H1 (cell line): ENCODE results near the gene TBC1D30. TPM values are rescaled to one million over a fixed set of nuclear protein-coding genes. Genes with fewer than 3 reads are reported as not detected.

Experiments used
- RBBP5 ChIP-seq: IDR thresholded peaks from 2 replicates; pipeline ENCODE4 v1.7.1; 2012; ENCODE audit warnings: low read depth, mild to moderate bottlenecking, inconsistent platforms, low read length, moderate library complexity, borderline replicate concordance
- RFX5 ChIP-seq: IDR thresholded peaks from 2 replicates; pipeline ENCODE4 v1.6.1; 2011; ENCODE audit warnings: low read depth, low read length, improper control_type of control experiment, borderline replicate concordance
- SP1 ChIP-seq: IDR thresholded peaks from 2 replicates; pipeline ENCODE4 v1.6.1; 2011; ENCODE audit warnings: low read depth, low read length
- SP4 ChIP-seq: IDR thresholded peaks from 2 replicates; pipeline ENCODE4 v1.6.1; 2012; ENCODE audit warnings: low read length, inconsistent platforms
- TBP ChIP-seq: IDR thresholded peaks from 2 replicates; pipeline ENCODE4 v1.6.1; 2011; ENCODE audit warnings: low read depth, low read length, improper control_type of control experiment
- YY1 ChIP-seq: IDR thresholded peaks from 2 replicates; pipeline ENCODE4 v1.6.1; 2011; ENCODE audit warnings: low read depth, mild to moderate bottlenecking, low read length
- polyA plus RNA-seq, 7 experiments: library from polyadenylated mRNA; depleted of rRNA in 3 of 7; stranded (reverse) in 5 of 7; unstranded in 2 of 7; fragments of >200 nt in 5 of 7; fragments of 200-250 nt in 2 of 7; gene quantifications; 1 replicate in 5 of 7; 2 replicates in 1 of 7; 4 replicates in 1 of 7; pipeline versions ENCODE4 v1.2.1 to v1.2.3, GENCODE V29; 2011 to 2013; ENCODE audit warnings: missing spikeins in 2 of 7, mixed read lengths in 2 of 7
- total RNA-seq: library from RNA; stranded (reverse); fragmentation: NEBNext Ultra II Directional; extraction: Animal tissue kit (Norgen Biotek cat#: 25700); gene quantifications from 2 replicates; pipeline ENCODE4 v1.2.1, GENCODE V29; 2021
- TF ChIP-seq, protein P1 (sequence below): fragments of 300-600 bp; sonication (generic); IDR thresholded peaks from 2 replicates; pipeline ENCODE4 v1.7.1; 2012; ENCODE audit warnings: low read length, moderate library complexity, mild to moderate bottlenecking, inconsistent platforms; ENCODE audit not compliant: insufficient replicate concordance
- TF ChIP-seq, protein P2 (sequence below): IDR thresholded peaks from 2 replicates; pipeline ENCODE4 v1.6.1; 2012; ENCODE audit warnings: low read length, inconsistent platforms

Gene TBC1D30
- total and polyA plus RNA-seq, 2 of the 8 experiments (the other 6 are each of a cell fraction or from before 2014, with no cell fraction given), result 2.8 to 5.5 TPM

DNA sequence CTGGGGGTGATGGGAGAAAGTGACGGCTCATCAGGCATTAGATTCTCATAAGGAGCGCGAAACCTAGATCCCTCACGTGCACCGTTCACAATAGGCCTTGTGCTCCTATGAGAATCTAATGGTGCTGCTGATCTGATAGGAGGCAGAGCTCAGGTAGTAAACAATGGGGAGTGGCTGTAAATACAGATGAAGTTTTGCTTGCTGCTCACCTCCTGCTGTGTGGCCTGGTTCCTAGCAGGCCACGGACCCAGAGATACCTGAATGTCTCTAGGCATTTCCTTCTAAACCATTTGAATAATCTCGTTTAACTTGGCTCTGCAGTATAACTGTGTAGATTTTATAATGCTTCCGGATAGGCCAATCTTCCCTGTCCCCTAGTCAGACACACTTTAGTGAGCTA, 13.0 kb downstream of the TBC1D30 start (continued):
- TF ChIP-seq, protein P1, sequence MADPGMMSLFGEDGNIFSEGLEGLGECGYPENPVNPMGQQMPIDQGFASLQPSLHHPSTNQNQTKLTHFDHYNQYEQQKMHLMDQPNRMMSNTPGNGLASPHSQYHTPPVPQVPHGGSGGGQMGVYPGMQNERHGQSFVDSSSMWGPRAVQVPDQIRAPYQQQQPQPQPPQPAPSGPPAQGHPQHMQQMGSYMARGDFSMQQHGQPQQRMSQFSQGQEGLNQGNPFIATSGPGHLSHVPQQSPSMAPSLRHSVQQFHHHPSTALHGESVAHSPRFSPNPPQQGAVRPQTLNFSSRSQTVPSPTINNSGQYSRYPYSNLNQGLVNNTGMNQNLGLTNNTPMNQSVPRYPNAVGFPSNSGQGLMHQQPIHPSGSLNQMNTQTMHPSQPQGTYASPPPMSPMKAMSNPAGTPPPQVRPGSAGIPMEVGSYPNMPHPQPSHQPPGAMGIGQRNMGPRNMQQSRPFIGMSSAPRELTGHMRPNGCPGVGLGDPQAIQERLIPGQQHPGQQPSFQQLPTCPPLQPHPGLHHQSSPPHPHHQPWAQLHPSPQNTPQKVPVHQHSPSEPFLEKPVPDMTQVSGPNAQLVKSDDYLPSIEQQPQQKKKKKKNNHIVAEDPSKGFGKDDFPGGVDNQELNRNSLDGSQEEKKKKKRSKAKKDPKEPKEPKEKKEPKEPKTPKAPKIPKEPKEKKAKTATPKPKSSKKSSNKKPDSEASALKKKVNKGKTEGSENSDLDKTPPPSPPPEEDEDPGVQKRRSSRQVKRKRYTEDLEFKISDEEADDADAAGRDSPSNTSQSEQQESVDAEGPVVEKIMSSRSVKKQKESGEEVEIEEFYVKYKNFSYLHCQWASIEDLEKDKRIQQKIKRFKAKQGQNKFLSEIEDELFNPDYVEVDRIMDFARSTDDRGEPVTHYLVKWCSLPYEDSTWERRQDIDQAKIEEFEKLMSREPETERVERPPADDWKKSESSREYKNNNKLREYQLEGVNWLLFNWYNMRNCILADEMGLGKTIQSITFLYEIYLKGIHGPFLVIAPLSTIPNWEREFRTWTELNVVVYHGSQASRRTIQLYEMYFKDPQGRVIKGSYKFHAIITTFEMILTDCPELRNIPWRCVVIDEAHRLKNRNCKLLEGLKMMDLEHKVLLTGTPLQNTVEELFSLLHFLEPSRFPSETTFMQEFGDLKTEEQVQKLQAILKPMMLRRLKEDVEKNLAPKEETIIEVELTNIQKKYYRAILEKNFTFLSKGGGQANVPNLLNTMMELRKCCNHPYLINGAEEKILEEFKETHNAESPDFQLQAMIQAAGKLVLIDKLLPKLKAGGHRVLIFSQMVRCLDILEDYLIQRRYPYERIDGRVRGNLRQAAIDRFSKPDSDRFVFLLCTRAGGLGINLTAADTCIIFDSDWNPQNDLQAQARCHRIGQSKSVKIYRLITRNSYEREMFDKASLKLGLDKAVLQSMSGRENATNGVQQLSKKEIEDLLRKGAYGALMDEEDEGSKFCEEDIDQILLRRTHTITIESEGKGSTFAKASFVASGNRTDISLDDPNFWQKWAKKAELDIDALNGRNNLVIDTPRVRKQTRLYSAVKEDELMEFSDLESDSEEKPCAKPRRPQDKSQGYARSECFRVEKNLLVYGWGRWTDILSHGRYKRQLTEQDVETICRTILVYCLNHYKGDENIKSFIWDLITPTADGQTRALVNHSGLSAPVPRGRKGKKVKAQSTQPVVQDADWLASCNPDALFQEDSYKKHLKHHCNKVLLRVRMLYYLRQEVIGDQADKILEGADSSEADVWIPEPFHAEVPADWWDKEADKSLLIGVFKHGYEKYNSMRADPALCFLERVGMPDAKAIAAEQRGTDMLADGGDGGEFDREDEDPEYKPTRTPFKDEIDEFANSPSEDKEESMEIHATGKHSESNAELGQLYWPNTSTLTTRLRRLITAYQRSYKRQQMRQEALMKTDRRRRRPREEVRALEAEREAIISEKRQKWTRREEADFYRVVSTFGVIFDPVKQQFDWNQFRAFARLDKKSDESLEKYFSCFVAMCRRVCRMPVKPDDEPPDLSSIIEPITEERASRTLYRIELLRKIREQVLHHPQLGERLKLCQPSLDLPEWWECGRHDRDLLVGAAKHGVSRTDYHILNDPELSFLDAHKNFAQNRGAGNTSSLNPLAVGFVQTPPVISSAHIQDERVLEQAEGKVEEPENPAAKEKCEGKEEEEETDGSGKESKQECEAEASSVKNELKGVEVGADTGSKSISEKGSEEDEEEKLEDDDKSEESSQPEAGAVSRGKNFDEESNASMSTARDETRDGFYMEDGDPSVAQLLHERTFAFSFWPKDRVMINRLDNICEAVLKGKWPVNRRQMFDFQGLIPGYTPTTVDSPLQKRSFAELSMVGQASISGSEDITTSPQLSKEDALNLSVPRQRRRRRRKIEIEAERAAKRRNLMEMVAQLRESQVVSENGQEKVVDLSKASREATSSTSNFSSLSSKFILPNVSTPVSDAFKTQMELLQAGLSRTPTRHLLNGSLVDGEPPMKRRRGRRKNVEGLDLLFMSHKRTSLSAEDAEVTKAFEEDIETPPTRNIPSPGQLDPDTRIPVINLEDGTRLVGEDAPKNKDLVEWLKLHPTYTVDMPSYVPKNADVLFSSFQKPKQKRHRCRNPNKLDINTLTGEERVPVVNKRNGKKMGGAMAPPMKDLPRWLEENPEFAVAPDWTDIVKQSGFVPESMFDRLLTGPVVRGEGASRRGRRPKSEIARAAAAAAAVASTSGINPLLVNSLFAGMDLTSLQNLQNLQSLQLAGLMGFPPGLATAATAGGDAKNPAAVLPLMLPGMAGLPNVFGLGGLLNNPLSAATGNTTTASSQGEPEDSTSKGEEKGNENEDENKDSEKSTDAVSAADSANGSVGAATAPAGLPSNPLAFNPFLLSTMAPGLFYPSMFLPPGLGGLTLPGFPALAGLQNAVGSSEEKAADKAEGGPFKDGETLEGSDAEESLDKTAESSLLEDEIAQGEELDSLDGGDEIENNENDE, result no peak
- TF ChIP-seq RFX5 (no peak), SP1 (no peak), RBBP5 (no peak), TBP (no peak), SP4 (no peak), YY1 (no peak)
- TF ChIP-seq, protein P2, sequence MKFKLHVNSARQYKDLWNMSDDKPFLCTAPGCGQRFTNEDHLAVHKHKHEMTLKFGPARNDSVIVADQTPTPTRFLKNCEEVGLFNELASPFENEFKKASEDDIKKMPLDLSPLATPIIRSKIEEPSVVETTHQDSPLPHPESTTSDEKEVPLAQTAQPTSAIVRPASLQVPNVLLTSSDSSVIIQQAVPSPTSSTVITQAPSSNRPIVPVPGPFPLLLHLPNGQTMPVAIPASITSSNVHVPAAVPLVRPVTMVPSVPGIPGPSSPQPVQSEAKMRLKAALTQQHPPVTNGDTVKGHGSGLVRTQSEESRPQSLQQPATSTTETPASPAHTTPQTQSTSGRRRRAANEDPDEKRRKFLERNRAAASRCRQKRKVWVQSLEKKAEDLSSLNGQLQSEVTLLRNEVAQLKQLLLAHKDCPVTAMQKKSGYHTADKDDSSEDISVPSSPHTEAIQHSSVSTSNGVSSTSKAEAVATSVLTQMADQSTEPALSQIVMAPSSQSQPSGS, result no peak
